Esophagus squamous epithelium (tissue), 5 donors: ENCODE data around the gene KLC1. TPM values are rescaled to one million over a fixed set of nuclear protein-coding genes. Genes with fewer than 3 reads are reported as not detected.

Experiments used
- DNase-seq: peaks from one replicate; lab custom pipeline; 2025; lab: John Stamatoyannopoulos, UW
- H3K27ac ChIP-seq, 4 donors: fragments of 200-600 bp; sonication (generic); one replicate each; pipeline ENCODE4 v1.5.1; 2016 to 2019; ENCODE audit warnings: mild to moderate bottlenecking in 1 of 4
- H3K27me3 ChIP-seq, 4 donors: fragments of 200-600 bp; sonication (generic); 1 replicate in 3 of 4; 2 replicates in 1 of 4; pipeline versions ENCODE4 v1.5.1 to v1.6.0; 2017 to 2021; ENCODE audit warnings: antibody characterized with exemption in 1 of 4
- H3K36me3 ChIP-seq, 3 donors: fragments of 200-600 bp; sonication (generic); one replicate each; pipeline ENCODE4 v1.5.1; 2016 to 2019
- H3K4me1 ChIP-seq, 3 donors: fragments of 200-600 bp; sonication (generic); one replicate each; pipeline ENCODE4 v1.5.1; 2017 to 2019
- H3K4me3 ChIP-seq, 4 donors: fragments of 200-600 bp; sonication (generic); 1 replicate in 3 of 4; 2 replicates in 1 of 4; pipeline ENCODE4 v1.5.1; 2016 to 2019; ENCODE audit warnings: mild to moderate bottlenecking in 2 of 4, moderate library complexity in 1 of 4
- H3K9me3 ChIP-seq, 3 donors: fragments of 200-600 bp; sonication (generic); one replicate each; pipeline ENCODE4 v1.5.1; 2016 to 2019
- CTCF ChIP-seq, 6 experiments: fragments of 450-650 bp in 4 of 6; fragments of 200-600 bp in 2 of 6; sonication (generic) in 2 of 6; IDR thresholded peaks; one replicate each; pipeline ENCODE4 v1.5.1; 2016 to 2019; ENCODE audit warnings: antibody characterized with exemption in 6 of 6, mild to moderate bottlenecking in 4 of 6, moderate library complexity in 4 of 6
- POLR2A ChIP-seq, 4 donors: fragments of 450-650 bp; IDR thresholded peaks; one replicate each; pipeline ENCODE4 v1.6.1; 2017; ENCODE audit warnings: antibody characterized with exemption in 4 of 4, mild to moderate bottlenecking in 4 of 4, moderate library complexity in 3 of 4
- WGBS, 2 donors: methylation state at CpG; one replicate each; pipeline ENCODE4 v1.1.5; 2018; 5-methylcytosine and 5-hydroxymethylcytosine counted together
- intact Hi-C: fragments of 100-400 bp; cut with DNase I; formaldehyde crosslinking; loops from one replicate; pipeline ENCODE4 v1.15.0; 2022
- total RNA-seq, 4 donors: library from RNA; depleted of rRNA; stranded (reverse); fragments of >200 nt; gene quantifications; one replicate each; pipeline ENCODE4 v1.1.0, GENCODE V29; 2016
- donor health status: DM: yes; HTN: yes; CAD: no.

KLC1 gene
- total RNA-seq, 4 donors from 2014 or later, result 101 to 285 (median 194) TPM

GRCh38 chr14:103685276-103686211 is 56.5 kb downstream of the KLC1 start:
- intact Hi-C loops, result no loop called here
- Histone ChIP-seq H3K36me3 (peaks cover 27 to 98% (median 53%) of the 10 kb centered on the region in 3 donors), H3K4me1 (peaks cover 0 to 18% (median 3%) of the 10 kb centered on the region in 3 donors), H3K27me3 (no peaks in the 10 kb centered on the region), H3K27ac (no peak overlapping the region), H3K4me3 (no peak overlapping the region), H3K9me3 (no peaks in the 10 kb centered on the region)
- no peak for DNase-seq
- 86 to 93% methylated on average over 16 to 23 of the region's 23 CpGs for WGBS, 2 donors
- no peak for TF ChIP-seq CTCF (IDR thresholded peaks at IDR 0.05)
- TF ChIP-seq POLR2A (IDR thresholded peaks at IDR 0.05), result no peak

GRCh38 chr14:103686831-103687485 is 57.9 kb downstream of the KLC1 start:
- WGBS, 2 donors, result 74 to 85% methylated on average over 14 to 17 of the region's 19 CpGs
- no peak for TF ChIP-seq POLR2A (IDR thresholded peaks at IDR 0.05)
- no peak for TF ChIP-seq CTCF (IDR thresholded peaks at IDR 0.05)
- Histone ChIP-seq H3K9me3 (no peaks in the 10 kb centered on the region), H3K27ac (no peak overlapping the region), H3K27me3 (no peaks in the 10 kb centered on the region), H3K4me3 (no peak overlapping the region), H3K36me3 (peaks cover 20 to 97% (median 39%) of the 10 kb centered on the region in 3 donors), H3K4me1 (peaks cover 0 to 29% (median 3%) of the 10 kb centered on the region in 3 donors)
- DNase-seq, result no peak
- intact Hi-C loops, result no loop called here

GRCh38 chr14:103687712-103688111 is 58.7 kb downstream of the KLC1 start:
- Histone ChIP-seq H3K27me3 (no peaks in the 10 kb centered on the region), H3K4me1 (peaks cover 3 to 37% (median 5%) of the 10 kb centered on the region in 3 donors), H3K36me3 (peaks cover 23 to 97% (median 33%) of the 10 kb centered on the region in 3 donors), H3K4me3 (no peak overlapping the region), H3K27ac (no peak overlapping the region), H3K9me3 (no peaks in the 10 kb centered on the region)
- intact Hi-C loops, result no loop called here
- DNase-seq, result no peak
- TF ChIP-seq POLR2A (IDR thresholded peaks at IDR 0.05) (no peak), CTCF (IDR thresholded peaks at IDR 0.05) (no peak)
- 85 to 92% methylated on average over 4 of the region's 4 CpGs for WGBS, 2 donors

GRCh38 chr14:103688441-103688840 is 59.4 kb downstream of the KLC1 start:
- no peaks in the 10 kb centered on the region for H3K27me3 ChIP-seq
- H3K36me3 ChIP-seq, result peaks cover 21 to 97% (median 27%) of the 10 kb centered on the region in 3 donors
- 100% methylated on average over 1 of the region's 5 CpGs; no CpG with 5 or more reads in 1 of the 2 donors for WGBS, 2 donors
- no peaks in the 10 kb centered on the region for H3K9me3 ChIP-seq
- DNase-seq, result no peak
- no peak overlapping the region for H3K27ac ChIP-seq
- intact Hi-C loops, result no loop called here
- H3K4me1 ChIP-seq, result peaks cover 5 to 44% (median 10%) of the 10 kb centered on the region in 3 donors
- TF ChIP-seq CTCF (IDR thresholded peaks at IDR 0.05) (no peak), POLR2A (IDR thresholded peaks at IDR 0.05) (no peak)
- no peak overlapping the region for H3K4me3 ChIP-seq
